ENCODE data around the gene SLITRK3. TPM values are rescaled to one million over a fixed set of nuclear protein-coding genes. Genes with fewer than 3 reads are reported as not detected.

The SLITRK3 gene
- total RNA-seq, 1 donor from 2014 or later, result not detected

DNA sequence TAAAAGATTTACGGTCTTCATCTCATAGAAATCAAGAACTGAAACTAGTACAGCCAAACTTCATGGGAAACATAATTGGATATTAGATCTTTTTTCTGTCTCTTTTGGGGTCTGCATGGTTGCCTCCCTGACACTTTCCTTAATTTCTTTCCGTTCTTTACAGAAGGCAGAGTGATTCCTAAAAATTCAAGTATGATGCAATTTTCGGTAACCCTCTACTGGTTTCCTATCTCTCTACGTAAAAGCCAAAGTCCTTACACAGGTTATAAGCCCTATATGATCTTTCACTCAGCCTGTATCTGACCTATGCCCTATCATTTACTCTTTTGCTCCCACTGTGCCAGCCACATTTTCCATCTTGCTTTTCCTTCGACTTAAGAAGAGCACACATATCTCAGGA, 6.8 kb upstream of the SLITRK3 start:
- no peak for DNase-seq (ENCODE audit: low spot score)
- peaks cover 12% of the 10 kb centered on the region for H3K27me3 Mint-ChIP-seq (ENCODE audit: insufficient read depth)
- H3K9me3 Mint-ChIP-seq, result no peaks in the 10 kb centered on the region
- H3K4me3 Mint-ChIP-seq, result no peak overlapping the region
- no peaks in the 10 kb centered on the region for H3K36me3 Mint-ChIP-seq (ENCODE audit: low read depth)
- intact Hi-C loops (cut with micrococcal nuclease), result no loop called here
- H3K4me1 Mint-ChIP-seq (ENCODE audit: low read depth), result peaks cover 4% of the 10 kb centered on the region
- no peak overlapping the region for H3K27ac Mint-ChIP-seq

GRCh38 chr3:165201964-165202363, 5.8 kb upstream of the SLITRK3 start:
- DNase-seq (ENCODE audit: low spot score), result no peak
- Mint-ChIP-seq H3K27ac (no peak overlapping the region), H3K4me1 (ENCODE audit: low read depth) (peaks cover 4% of the 10 kb centered on the region), H3K36me3 (ENCODE audit: low read depth) (no peaks in the 10 kb centered on the region), H3K4me3 (no peak overlapping the region), H3K9me3 (no peaks in the 10 kb centered on the region), H3K27me3 (ENCODE audit: insufficient read depth) (peaks cover 19% of the 10 kb centered on the region)
- intact Hi-C loops (cut with micrococcal nuclease), result no loop called here

DNA sequence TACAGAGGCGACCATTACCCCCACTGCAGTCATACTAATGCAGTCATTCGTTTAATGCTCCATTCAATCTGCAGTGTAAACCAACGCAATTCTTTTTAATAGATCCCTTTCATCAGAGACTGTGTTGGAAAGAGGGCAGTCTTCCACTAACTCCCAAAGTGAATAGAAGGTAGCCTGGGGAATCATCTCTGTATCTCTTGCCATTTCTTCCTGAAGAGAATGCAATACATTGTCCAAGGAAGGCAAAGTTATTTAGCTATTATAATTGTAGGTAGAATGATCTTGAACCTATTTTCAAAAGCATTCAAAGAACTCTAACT, 1.3 kb upstream of the SLITRK3 start:
- Mint-ChIP-seq H3K4me3 (no peak overlapping the region), H3K27me3 (ENCODE audit: insufficient read depth) (peaks cover 49% of the 10 kb centered on the region), H3K4me1 (ENCODE audit: low read depth) (no peaks in the 10 kb centered on the region), H3K36me3 (ENCODE audit: low read depth) (peaks cover 2% of the 10 kb centered on the region), H3K27ac (no peak overlapping the region), H3K9me3 (no peaks in the 10 kb centered on the region)
- intact Hi-C loops (cut with micrococcal nuclease), result no loop called here
- DNase-seq (ENCODE audit: low spot score), result no peak

GRCh38 chr3:165196577-165197480, 645 bp upstream of the SLITRK3 start:
- peak overlapping the region; percentile 46 for H3K4me3 Mint-ChIP-seq
- no peaks in the 10 kb centered on the region for H3K4me1 Mint-ChIP-seq (ENCODE audit: low read depth)
- H3K27me3 Mint-ChIP-seq (ENCODE audit: insufficient read depth), result peaks cover 54% of the 10 kb centered on the region
- H3K36me3 Mint-ChIP-seq (ENCODE audit: low read depth), result peaks cover 2% of the 10 kb centered on the region
- H3K27ac Mint-ChIP-seq, result no peak overlapping the region
- intact Hi-C loops (cut with micrococcal nuclease), result no loop called here
- H3K9me3 Mint-ChIP-seq, result no peaks in the 10 kb centered on the region
- DNase-seq (ENCODE audit: low spot score), result no peak

DNA sequence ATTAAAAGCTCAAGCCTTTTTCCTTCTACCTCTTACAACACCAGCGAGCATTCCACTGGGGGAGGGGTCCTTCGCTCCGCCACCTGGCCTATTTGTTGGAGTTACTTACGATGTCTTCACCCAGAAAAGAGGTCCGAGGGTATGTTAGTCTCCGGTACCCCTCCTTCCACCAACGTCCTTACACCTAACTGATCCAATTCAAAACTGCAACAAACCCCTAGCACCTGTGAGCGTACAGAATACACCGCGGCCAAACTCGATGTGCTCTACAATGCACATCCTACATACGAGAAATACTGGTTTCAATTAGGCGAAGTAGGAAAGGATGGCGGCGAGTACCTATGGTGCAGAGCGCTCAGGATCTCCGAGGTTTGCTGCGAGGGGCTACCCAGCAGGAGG, 944 bp downstream of the SLITRK3 start:
- no peak overlapping the region for H3K27ac Mint-ChIP-seq
- no peaks in the 10 kb centered on the region for H3K4me1 Mint-ChIP-seq (ENCODE audit: low read depth)
- H3K27me3 Mint-ChIP-seq (ENCODE audit: insufficient read depth), result peaks cover 58% of the 10 kb centered on the region
- no peak for DNase-seq (ENCODE audit: low spot score)
- no peaks in the 10 kb centered on the region for H3K9me3 Mint-ChIP-seq
- intact Hi-C loops (cut with micrococcal nuclease), result no loop called here
- H3K4me3 Mint-ChIP-seq, result no peak overlapping the region
- H3K36me3 Mint-ChIP-seq (ENCODE audit: low read depth), result peaks cover 2% of the 10 kb centered on the region

DNA sequence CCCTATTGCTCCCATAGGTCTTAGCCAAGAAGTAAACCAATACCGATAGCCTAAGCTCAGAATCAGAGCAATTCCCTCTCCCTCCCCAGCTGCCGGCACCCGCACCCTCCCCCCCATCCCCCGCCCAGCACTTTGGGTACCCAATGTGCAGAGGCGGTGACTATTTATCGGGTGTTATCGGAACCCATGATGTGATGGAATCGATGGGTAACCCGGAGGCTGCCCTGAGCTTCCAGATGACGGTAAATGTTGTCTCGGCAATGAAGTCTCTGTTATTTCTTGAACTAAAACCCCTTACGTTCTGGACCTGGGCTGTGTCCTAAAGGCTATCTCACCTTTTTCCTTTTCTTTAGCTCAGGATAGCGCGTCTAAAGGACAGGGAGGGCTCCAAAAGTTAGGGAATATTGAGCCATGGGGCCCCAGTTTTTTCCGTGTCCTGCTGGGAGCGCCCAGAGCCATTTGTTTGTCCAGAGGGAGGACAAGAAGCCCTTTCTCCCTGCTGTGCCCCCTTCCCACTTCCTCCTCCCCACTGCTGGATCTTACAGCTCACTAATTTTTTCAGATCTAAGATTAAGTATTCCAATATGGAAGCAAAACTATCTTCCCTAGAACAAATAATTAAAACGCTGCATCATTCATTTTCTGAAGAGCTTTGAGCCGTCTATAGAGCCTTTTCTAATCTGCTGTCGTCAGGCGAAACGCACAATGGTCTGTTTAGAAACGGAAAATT, 1.5 kb downstream of the SLITRK3 start:
- Mint-ChIP-seq H3K4me3 (no peak overlapping the region), H3K36me3 (ENCODE audit: low read depth) (peaks cover 2% of the 10 kb centered on the region), H3K4me1 (ENCODE audit: low read depth) (no peaks in the 10 kb centered on the region), H3K9me3 (no peaks in the 10 kb centered on the region), H3K27ac (no peak overlapping the region), H3K27me3 (ENCODE audit: insufficient read depth) (peaks cover 58% of the 10 kb centered on the region)
- intact Hi-C loops (cut with micrococcal nuclease), result no loop called here
- DNase-seq (ENCODE audit: low spot score), result no peak

DNA sequence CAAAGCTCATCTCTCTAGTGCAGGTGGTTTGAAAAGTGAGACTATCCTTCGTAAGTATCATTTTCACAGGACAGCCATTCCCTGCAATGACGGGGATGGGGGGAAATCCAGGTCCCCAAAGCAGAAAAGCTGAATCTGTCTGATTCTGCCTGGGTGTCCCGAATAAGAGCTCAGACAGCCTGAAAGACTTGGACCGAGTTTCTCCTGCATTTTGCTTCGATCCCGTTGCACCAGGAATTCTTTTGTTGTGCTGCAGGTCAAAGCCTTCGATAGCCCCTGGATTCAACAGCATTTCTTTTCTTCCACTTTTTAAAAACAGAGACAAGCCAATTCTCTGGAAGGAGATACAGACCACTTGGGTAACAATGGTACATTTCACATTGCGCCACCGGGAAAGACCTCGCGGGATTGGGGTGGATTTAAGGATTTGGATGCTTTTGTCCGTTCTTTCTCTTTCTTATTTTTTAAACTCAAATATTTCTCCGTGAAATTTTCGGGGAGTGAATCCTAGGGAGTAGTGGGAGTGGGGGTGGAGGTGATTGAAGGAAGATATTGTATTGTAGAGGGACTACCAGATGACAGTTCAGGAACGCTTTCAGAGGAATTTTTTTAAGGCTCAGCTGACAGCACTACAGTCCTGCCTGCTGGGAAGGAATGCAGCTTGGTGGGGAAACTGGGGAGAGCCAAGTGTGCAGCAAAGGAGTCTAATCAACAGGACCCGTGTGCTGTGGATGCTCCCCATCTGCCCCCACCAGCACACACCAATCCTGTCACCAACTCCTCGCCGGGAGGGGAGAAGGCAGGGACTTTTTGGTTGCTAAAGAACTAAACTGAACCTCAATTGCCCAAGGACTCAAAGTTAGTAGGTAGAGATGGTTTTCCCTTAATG, 2.6 kb downstream of the SLITRK3 start:
- Mint-ChIP-seq H3K27ac (no peak overlapping the region), H3K36me3 (ENCODE audit: low read depth) (peaks cover 2% of the 10 kb centered on the region), H3K27me3 (ENCODE audit: insufficient read depth) (peaks cover 57% of the 10 kb centered on the region), H3K9me3 (no peaks in the 10 kb centered on the region), H3K4me1 (ENCODE audit: low read depth) (no peaks in the 10 kb centered on the region), H3K4me3 (no peak overlapping the region)
- DNase-seq (ENCODE audit: low spot score), result no peak
- intact Hi-C loops (cut with micrococcal nuclease), result no loop called here

DNA sequence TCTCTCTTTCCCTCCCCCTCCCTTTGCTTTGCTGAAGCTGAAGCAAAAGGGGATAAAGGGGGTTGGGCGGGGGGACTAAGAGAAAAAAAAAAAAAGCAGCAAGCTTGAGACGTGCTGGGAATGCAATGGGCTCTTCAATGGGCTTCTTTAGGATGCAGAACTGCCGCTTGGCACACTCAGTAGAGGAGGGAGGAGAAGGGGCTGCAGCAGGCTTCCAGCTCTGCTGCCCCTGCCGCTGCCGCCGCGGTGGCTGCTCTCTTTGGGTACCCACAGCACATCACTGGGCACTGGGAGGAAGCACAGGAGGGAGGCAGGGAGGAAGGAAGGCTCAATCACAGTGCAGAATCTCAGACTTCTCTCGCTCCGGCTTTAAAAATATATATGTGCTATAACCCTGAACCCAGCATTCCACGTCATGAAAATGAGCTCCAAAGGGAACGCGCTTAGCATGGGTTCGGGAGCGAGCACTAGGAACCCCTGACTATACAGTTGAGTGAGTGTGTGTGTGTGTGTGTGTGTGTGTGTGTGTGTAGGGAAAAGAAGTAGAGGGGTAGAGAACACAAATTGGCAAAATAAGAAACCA, 3.5 kb downstream of the SLITRK3 start:
- intact Hi-C loops (cut with micrococcal nuclease), result no loop called here
- no peak overlapping the region for H3K27ac Mint-ChIP-seq
- no peak for DNase-seq (ENCODE audit: low spot score)
- H3K9me3 Mint-ChIP-seq, result no peaks in the 10 kb centered on the region
- H3K4me3 Mint-ChIP-seq, result no peak overlapping the region
- H3K4me1 Mint-ChIP-seq (ENCODE audit: low read depth), result no peaks in the 10 kb centered on the region
- H3K27me3 Mint-ChIP-seq (ENCODE audit: insufficient read depth), result peaks cover 51% of the 10 kb centered on the region
- peaks cover 2% of the 10 kb centered on the region for H3K36me3 Mint-ChIP-seq (ENCODE audit: low read depth)

GRCh38 chr3:165191491-165191890, 4.7 kb downstream of the SLITRK3 start:
- H3K4me3 Mint-ChIP-seq, result no peak overlapping the region
- peaks cover 39% of the 10 kb centered on the region for H3K27me3 Mint-ChIP-seq (ENCODE audit: insufficient read depth)
- DNase-seq (ENCODE audit: low spot score), result no peak
- intact Hi-C loops (cut with micrococcal nuclease), result no loop called here
- no peak overlapping the region for H3K27ac Mint-ChIP-seq
- no peaks in the 10 kb centered on the region for H3K4me1 Mint-ChIP-seq (ENCODE audit: low read depth)
- no peaks in the 10 kb centered on the region for H3K9me3 Mint-ChIP-seq
- no peaks in the 10 kb centered on the region for H3K36me3 Mint-ChIP-seq (ENCODE audit: low read depth)

GRCh38 chr3:165188452-165188851, 7.7 kb downstream of the SLITRK3 start:
- H3K36me3 Mint-ChIP-seq (ENCODE audit: low read depth), result no peaks in the 10 kb centered on the region
- intact Hi-C loops (cut with micrococcal nuclease), result no loop called here
- H3K4me1 Mint-ChIP-seq (ENCODE audit: low read depth), result no peaks in the 10 kb centered on the region

GRCh38 chr3:165185707-165186327, 10.4 kb downstream of the SLITRK3 start:
- Mint-ChIP-seq H3K4me3 (no peak overlapping the region), H3K27me3 (ENCODE audit: insufficient read depth) (no peaks in the 10 kb centered on the region), H3K36me3 (ENCODE audit: low read depth) (no peaks in the 10 kb centered on the region), H3K9me3 (no peaks in the 10 kb centered on the region), H3K27ac (no peak overlapping the region), H3K4me1 (ENCODE audit: low read depth) (no peaks in the 10 kb centered on the region)
- intact Hi-C loops (cut with micrococcal nuclease), result no loop called here
- peak; percentile 6 for DNase-seq (ENCODE audit: low spot score)

More at GRCh38 chr3:165188452-165188851, 7.7 kb downstream of the SLITRK3 start:
- H3K27me3 Mint-ChIP-seq (ENCODE audit: insufficient read depth), result peaks cover 18% of the 10 kb centered on the region
- no peaks in the 10 kb centered on the region for H3K9me3 Mint-ChIP-seq
- no peak overlapping the region for H3K27ac Mint-ChIP-seq
- H3K4me3 Mint-ChIP-seq, result no peak overlapping the region
- no peak for DNase-seq (ENCODE audit: low spot score)

- no peak for DNase-seq (ENCODE audit: low spot score)
- Mint-ChIP-seq H3K27me3 (ENCODE audit: insufficient read depth) (no peaks in the 10 kb centered on the region), H3K9me3 (no peaks in the 10 kb centered on the region), H3K36me3 (ENCODE audit: low read depth) (no peaks in the 10 kb centered on the region), H3K27ac (no peak overlapping the region), H3K4me1 (ENCODE audit: low read depth) (no peaks in the 10 kb centered on the region), H3K4me3 (no peak overlapping the region)
- intact Hi-C loops (cut with micrococcal nuclease), result no loop called here
These were observed 14.6 kb downstream of the SLITRK3 start for GRCh38 chr3:165181556-165181955.
